Endothelial cell of umbilical vein (primary cell): ENCODE results near the gene DCAF10. TPM values are rescaled to one million over a fixed set of nuclear protein-coding genes. Genes with fewer than 3 reads are reported as not detected.

ENCODE experiments used
- BruUV-seq: library from RNA; stranded (reverse); fragments of 400-500 nt; replicated peaks from 2 replicates; lab custom pipeline; 2021; lab: Mats Ljungman, UMichigan
- CTCF ChIA-PET: fragments of 300-600, 350-600 bp; sonication (Branson Sonifier 250); formaldehyde crosslinking; loops from one replicate; lab custom pipeline; 2021; ENCODE audit warnings: antibody characterized with exemption, inconsistent platforms; lab: Charles Lee
- POLR2A ChIA-PET: fragments of 300-600, 350-600 bp; sonication (Branson Sonifier 250); formaldehyde crosslinking; loops from one replicate; lab custom pipeline; 2021; ENCODE audit warnings: antibody characterized with exemption, inconsistent platforms; lab: Charles Lee
- DNase-seq: peaks from one replicate; pipeline ENCODE4 v3.0.0-alpha.2; 2011; ENCODE audit warnings: low read depth, low spot score
- FAIRE-seq: peaks from 2 replicates; lab custom pipeline; 2011; peaks lifted over from hg19 to GRCh38; lab: Jason Lieb, UNC
- H2AFZ ChIP-seq: 2 replicates; pipeline ENCODE4 v1.6.0; 2012; ENCODE audit warnings: low read depth, low read length, control low read depth, inconsistent platforms
- H3K27ac ChIP-seq: 2 replicates; pipeline ENCODE4 v1.5.1; 2011; ENCODE audit warnings: low read depth, mild to moderate bottlenecking, control low read depth, low read length, moderate library complexity; ENCODE audit not compliant: insufficient read depth
- H3K27me3 ChIP-seq, 2 experiments: 2 replicates each; pipeline versions ENCODE4 v1.6.0 to v1.6.1; 2011; ENCODE audit warnings: low read length in 2 of 2, mixed read lengths in 1 of 2; ENCODE audit not compliant: control insufficient read depth in 2 of 2, insufficient read depth in 2 of 2
- H3K36me3 ChIP-seq, 2 experiments: 2 replicates in 1 of 2; 3 replicates in 1 of 2; pipeline ENCODE4 v1.5.1; 2011; ENCODE audit warnings: low read length in 2 of 2, mild to moderate bottlenecking in 1 of 2, moderate library complexity in 1 of 2; ENCODE audit not compliant: control insufficient read depth in 2 of 2, insufficient read depth in 2 of 2; ENCODE audit errors: extremely low read depth in 1 of 2
- H3K4me1 ChIP-seq: 3 replicates; pipeline ENCODE4 v1.5.1; 2011; ENCODE audit warnings: mild to moderate bottlenecking, low read length; ENCODE audit not compliant: control insufficient read depth, insufficient read depth; ENCODE audit errors: extremely low read depth
- H3K4me2 ChIP-seq: 2 replicates; pipeline ENCODE4 v1.6.1; 2011; ENCODE audit warnings: low read length, control low read depth, mixed read lengths; ENCODE audit not compliant: insufficient read depth
- H3K4me3 ChIP-seq, 3 experiments: fragments of 200-600 bp in 1 of 3; sonication (generic), shearing (Covaris generic) in 1 of 3; replicated peaks in 1 of 3; 2 replicates each; pipeline ENCODE4 v1.5.1; 2011 to 2016; ENCODE audit warnings: control low read depth in 3 of 3, low read length in 3 of 3, mild to moderate bottlenecking in 2 of 3, inconsistent platforms in 1 of 3, low read depth in 1 of 3, moderate library complexity in 1 of 3; ENCODE audit not compliant: insufficient read depth in 1 of 3
- H3K79me2 ChIP-seq: 2 replicates; pipeline ENCODE4 v1.6.0; 2012; ENCODE audit warnings: low read length, inconsistent platforms; ENCODE audit not compliant: control insufficient read depth, insufficient read depth
- H3K9ac ChIP-seq: replicated peaks from 2 replicates; pipeline ENCODE3; 2011; ENCODE audit warnings: low read length, control low read depth; ENCODE audit not compliant: insufficient read depth; ENCODE audit errors: extremely low read depth
- H3K9me1 ChIP-seq: replicated peaks from 3 replicates; pipeline ENCODE4 v1.6.0; 2011; ENCODE audit warnings: mild to moderate bottlenecking, low read length; ENCODE audit not compliant: control insufficient read depth, insufficient read depth; ENCODE audit errors: extremely low read depth
- H3K9me3 ChIP-seq: replicated peaks from 2 replicates; pipeline ENCODE4 v1.5.1; 2012; ENCODE audit warnings: low read length, inconsistent platforms; ENCODE audit not compliant: control insufficient read depth, insufficient read depth
- H4K20me1 ChIP-seq: replicated peaks from 2 replicates; pipeline ENCODE3; 2011; ENCODE audit warnings: mild to moderate bottlenecking, low read length; ENCODE audit not compliant: control insufficient read depth, insufficient read depth; ENCODE audit errors: extremely low read depth
- EZH2 ChIP-seq: IDR thresholded peaks from 2 replicates; pipeline ENCODE4 v1.6.1; 2012; ENCODE audit warnings: borderline replicate concordance, low read depth, mild to moderate bottlenecking, moderate library complexity, low read length, inconsistent platforms; ENCODE audit not compliant: severe bottlenecking
- FOS ChIP-seq: IDR thresholded peaks from 2 replicates; pipeline ENCODE4 v1.6.1; 2011; ENCODE audit warnings: mild to moderate bottlenecking, low read length, moderate library complexity, borderline replicate concordance; ENCODE audit not compliant: insufficient read depth
- GATA2 ChIP-seq: IDR thresholded peaks from 2 replicates; pipeline ENCODE4 v1.7.0; 2011; ENCODE audit warnings: low read depth, mild to moderate bottlenecking, moderate library complexity, mixed read lengths, low read length; ENCODE audit not compliant: insufficient read length, insufficient read depth
- JUN ChIP-seq: IDR thresholded peaks from 2 replicates; pipeline ENCODE4 v1.6.1; 2011; ENCODE audit warnings: borderline replicate concordance, low read depth; ENCODE audit not compliant: insufficient read length, insufficient read depth
- MAX ChIP-seq: IDR thresholded peaks from 2 replicates; pipeline ENCODE4 v1.6.1; 2011; ENCODE audit not compliant: insufficient read depth, insufficient read length
- MYC ChIP-seq: IDR thresholded peaks from one replicate; pipeline ENCODE4 v1.6.1; 2011; ENCODE audit warnings: mild to moderate bottlenecking, low read depth, low read length
- POLR2A ChIP-seq: IDR thresholded peaks from 2 replicates; pipeline ENCODE4 v1.6.1; 2012; ENCODE audit warnings: low read depth, mild to moderate bottlenecking, control low read depth, low read length
- POLR2AphosphoS5 ChIP-seq: IDR thresholded peaks from 2 replicates; pipeline ENCODE4 v1.6.1; 2012; ENCODE audit warnings: low read depth, mild to moderate bottlenecking, control low read depth, low read length, moderate library complexity; ENCODE audit not compliant: insufficient read depth
- dilution Hi-C: fragments of 300-500 bp; cut with MboI; formaldehyde crosslinking; loops from one replicate; pipeline ENCODE4 v1.15.0; 2019; ENCODE audit warnings: low sequenced_read_pairs; ENCODE audit not compliant: extremely low pct_ligation_motif_present
- intact Hi-C: fragments of 100-400 bp; cut with micrococcal nuclease; formaldehyde crosslinking; loops from one replicate; pipeline ENCODE4 v1.10.0; 2022
- polyA plus RNA-seq, 4 experiments: library from polyadenylated mRNA; depleted of rRNA in 3 of 4; stranded (reverse) in 3 of 4; unstranded in 1 of 4; fragments of >200 nt; gene quantifications; 2 replicates each; pipeline versions ENCODE4 v1.2.1 to v1.2.3, GENCODE V29; 2011 to 2012; ENCODE audit warnings: missing spikeins in 1 of 4
- total RNA-seq: library from RNA; stranded (reverse); gene quantifications from 2 replicates; pipeline ENCODE4 v1.2.3, GENCODE V29; 2021
- TF ChIP-seq, protein P1 (sequence below), 2 donors: IDR thresholded peaks; 1 replicate in 1 of 2; 2 replicates in 1 of 2; pipeline ENCODE4 v1.5.1; 2011; ENCODE audit warnings: low read length in 2 of 2, mild to moderate bottlenecking in 2 of 2, moderate library complexity in 2 of 2, control low read depth in 1 of 2, inconsistent platforms in 1 of 2, low read depth in 1 of 2; ENCODE audit not compliant: insufficient read depth in 1 of 2; ENCODE audit errors: extremely low read depth in 1 of 2

DCAF10 gene
- total and polyA plus RNA-seq, 2 donors (not counting 3 experiments of a cell fraction or from before 2014, with no cell fraction given) = 13.1 to 21.5 TPM

DNA sequence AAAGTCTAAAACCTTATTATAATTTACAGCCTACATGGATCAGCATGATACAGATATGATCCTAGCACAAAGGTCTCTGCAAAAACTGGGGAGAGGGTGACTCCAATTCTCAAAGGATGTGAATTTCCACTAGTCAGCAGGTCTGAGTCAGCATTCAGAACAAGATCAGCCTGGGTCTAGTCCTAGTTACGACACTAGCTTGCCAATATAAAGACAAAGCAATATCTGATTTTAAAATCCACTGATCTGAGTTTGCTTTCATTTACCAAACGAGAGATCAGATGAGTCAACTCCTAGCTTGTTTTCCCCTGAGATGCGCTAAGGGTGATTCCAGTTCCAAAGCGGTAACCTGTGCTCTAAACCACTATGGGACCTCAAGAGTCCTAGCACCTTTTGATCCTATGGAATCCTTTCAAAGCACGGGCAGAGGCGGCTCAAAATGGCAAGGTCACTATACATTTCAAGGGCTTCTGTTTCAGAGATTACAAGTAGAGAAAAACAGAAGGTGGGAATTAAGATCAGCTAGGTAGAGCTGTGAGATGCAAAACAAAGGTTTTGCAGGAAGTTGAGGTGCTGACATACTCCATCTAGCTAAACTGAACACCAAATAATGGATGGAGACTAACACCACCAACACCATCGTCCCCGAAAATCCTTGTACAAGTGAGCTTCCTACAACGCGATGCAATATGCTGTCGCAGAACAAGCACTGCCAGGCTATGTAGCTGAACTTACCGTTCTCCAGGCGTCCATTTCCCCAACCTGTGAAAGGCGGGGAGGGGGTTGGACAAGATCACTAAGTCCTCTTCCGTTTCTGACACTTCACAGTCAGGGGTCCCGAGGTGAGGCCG is 102.4 kb downstream of the DCAF10 start:
- FAIRE-seq (peak; percentile 71), DNase-seq (peak; percentile 56)
- intact Hi-C loops = loop anchor here (5.0 kb wide), 2 partner anchors 116 to 156 kb away; partner anchors contain the start of gene EXOSC3
- CTCF ChIA-PET = interaction anchor here (0.7 to 2.9 kb wide), 10 partner anchors 11 to 422 kb away, joined by 3 to 24 read pairs (median 5); partner anchors contain the start of gene EXOSC3
- Histone ChIP-seq H3K36me3 (peaks cover 2 to 5% of the 10 kb centered on the region in 2 experiments), H3K4me1 (peaks cover 21% of the 10 kb centered on the region), H4K20me1 (no peaks in the 10 kb centered on the region), H3K4me2 (peak overlapping the region; percentile 77), H3K27ac (no peak overlapping the region), H3K9me3 (no peaks in the 10 kb centered on the region), H2AFZ (peak overlapping the region; percentile 90), H3K9ac (peak overlapping the region; percentile 69), H3K79me2 (peaks cover 31% of the 10 kb centered on the region), H3K4me3 (peak overlapping the region; percentile 29 to 90 (median 74)), H3K27me3 (no peaks in the 10 kb centered on the region), H3K9me1 (no peaks in the 10 kb centered on the region)
- POLR2A ChIA-PET = no interaction called here
- dilution Hi-C loops = no loop called here
- BruUV-seq = TSS peak; percentile 27
- no peak for TF ChIP-seq POLR2AphosphoS5
- peak; percentile 26 for TF ChIP-seq FOS

DNA sequence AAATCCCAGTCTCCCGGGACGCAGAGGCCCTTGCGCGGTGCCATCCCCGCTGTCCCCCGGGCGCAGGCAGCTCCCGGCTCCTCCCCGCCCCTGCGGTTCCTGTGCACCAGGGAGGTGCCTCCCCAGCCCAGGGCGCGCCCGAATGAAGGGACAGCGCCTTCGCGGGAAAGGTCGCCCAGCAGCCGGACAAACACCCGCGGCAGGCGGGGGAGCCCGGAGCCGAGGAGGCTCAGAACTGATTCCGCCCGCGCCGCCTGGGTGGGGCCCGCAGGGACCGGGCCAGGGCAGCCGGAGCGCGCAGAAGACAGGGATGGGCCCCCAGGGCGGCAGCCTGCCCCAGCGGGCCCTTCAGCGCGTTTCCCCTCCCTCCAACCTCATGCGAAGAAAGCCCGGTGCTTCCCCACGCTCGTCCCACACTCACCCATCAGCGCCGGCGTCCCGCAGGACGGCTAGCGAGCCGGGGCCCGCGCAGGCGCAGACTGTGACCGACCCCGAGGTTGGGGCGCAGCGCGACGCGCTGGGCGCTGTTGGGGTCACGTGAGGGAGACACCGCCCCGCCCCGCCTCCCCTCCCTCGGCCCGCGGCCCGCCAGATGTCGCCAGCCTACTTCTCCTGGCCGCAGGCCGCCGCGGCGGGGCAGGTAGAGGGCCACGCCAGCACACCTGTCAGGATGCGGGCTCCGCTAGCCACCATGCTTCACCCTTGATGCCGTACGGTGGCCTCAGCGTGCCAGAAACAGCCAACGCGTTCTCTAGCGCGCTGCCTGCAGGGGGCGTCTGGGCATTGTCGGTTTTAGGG is 103.2 kb downstream of the DCAF10 start, which contains the start of gene SLC25A51:
TSS of gene SLC25A51 (minus strand) at position 481 of the 798 bp plus-strand sequence. CDS start 15,577 bp downstream, outside the sequence.
- CTCF ChIA-PET = interaction anchor here (0.7 to 2.9 kb wide), 12 partner anchors 10 to 485 kb away, joined by 3 to 24 read pairs (median 6); partner anchors contain the start of gene EXOSC3
- H3K27me3 ChIP-seq = no peaks in the 10 kb centered on the region
- peak within 1 kb of the TSS; percentile 29 to 90 (median 74) for H3K4me3 ChIP-seq
- POLR2A ChIA-PET = no interaction called here
- H3K9ac ChIP-seq = peak within 1 kb of the TSS; percentile 69
- FAIRE-seq = peak; percentile 91
- H3K4me2 ChIP-seq = peak within 1 kb of the TSS; percentile 82
- BruUV-seq = no TSS peak
- intact Hi-C loops (loop anchor here (2.0 to 5.0 kb wide), 9 partner anchors 103 to 489 kb away; partner anchors contain the start of genes ALDH1B1, DCAF10 and EXOSC3), dilution Hi-C loops (no loop called here)
- H4K20me1 ChIP-seq = no peaks in the 10 kb centered on the region
- H3K36me3 ChIP-seq = peaks cover 2 to 4% of the 10 kb centered on the region in 2 experiments
- H3K4me1 ChIP-seq = peaks cover 21% of the 10 kb centered on the region
- H3K9me3 ChIP-seq = no peaks in the 10 kb centered on the region
- peak; percentile 67 for TF ChIP-seq POLR2AphosphoS5
- TF ChIP-seq, protein P1, sequence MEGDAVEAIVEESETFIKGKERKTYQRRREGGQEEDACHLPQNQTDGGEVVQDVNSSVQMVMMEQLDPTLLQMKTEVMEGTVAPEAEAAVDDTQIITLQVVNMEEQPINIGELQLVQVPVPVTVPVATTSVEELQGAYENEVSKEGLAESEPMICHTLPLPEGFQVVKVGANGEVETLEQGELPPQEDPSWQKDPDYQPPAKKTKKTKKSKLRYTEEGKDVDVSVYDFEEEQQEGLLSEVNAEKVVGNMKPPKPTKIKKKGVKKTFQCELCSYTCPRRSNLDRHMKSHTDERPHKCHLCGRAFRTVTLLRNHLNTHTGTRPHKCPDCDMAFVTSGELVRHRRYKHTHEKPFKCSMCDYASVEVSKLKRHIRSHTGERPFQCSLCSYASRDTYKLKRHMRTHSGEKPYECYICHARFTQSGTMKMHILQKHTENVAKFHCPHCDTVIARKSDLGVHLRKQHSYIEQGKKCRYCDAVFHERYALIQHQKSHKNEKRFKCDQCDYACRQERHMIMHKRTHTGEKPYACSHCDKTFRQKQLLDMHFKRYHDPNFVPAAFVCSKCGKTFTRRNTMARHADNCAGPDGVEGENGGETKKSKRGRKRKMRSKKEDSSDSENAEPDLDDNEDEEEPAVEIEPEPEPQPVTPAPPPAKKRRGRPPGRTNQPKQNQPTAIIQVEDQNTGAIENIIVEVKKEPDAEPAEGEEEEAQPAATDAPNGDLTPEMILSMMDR (IDR thresholded peaks at IDR 0.05; ENCODE audit: extremely low read depth in 1 of 2, insufficient read depth in 1 of 2, low read depth in 1 of 2, low read length in 2 of 2) = peak; percentile 98 to 100
- no peak for TF ChIP-seq MAX
- peak; percentile 80 for TF ChIP-seq POLR2A
- no peak for TF ChIP-seq EZH2
- peak; percentile 90 for TF ChIP-seq MYC
- no peak for TF ChIP-seq GATA2
- no peak for TF ChIP-seq JUN
- peak; percentile 8 for TF ChIP-seq FOS
- peaks cover 29% of the 10 kb centered on the region for H3K79me2 ChIP-seq
- H3K9me1 ChIP-seq = no peaks in the 10 kb centered on the region
- peak within 1 kb of the TSS; percentile 5 for H3K27ac ChIP-seq
- peak; percentile 94 for DNase-seq
- peak within 1 kb of the TSS; percentile 90 for H2AFZ ChIP-seq
